GM18505 (cell line): Measurements from ENCODE around the gene PGAM5.
"Not testable (repeated sequence)": the region's sequence is repeated elsewhere in the genome, so short reads cannot be mapped to it uniquely, and the experiment has no call there.

ENCODE experiments used
- ATAC-seq: cut with Tn5 transposase; IDR thresholded peaks from one replicate; pipeline ENCODE4 v1.9.1; 2021; ENCODE audit not compliant: unreplicated experiment
- POLR2A ChIP-seq: IDR thresholded peaks from 4 replicates; pipeline ENCODE4 v1.6.1; 2011; ENCODE audit warnings: borderline replicate concordance; ENCODE audit not compliant: insufficient read depth, insufficient read length; ENCODE audit errors: extremely low read depth

Gene PGAM5

GRCh38 chr12:132736378-132736777, 25.7 kb downstream of the PGAM5 start:
- no peak for TF ChIP-seq POLR2A
- no peak for ATAC-seq

- ATAC-seq = no peak
- TF ChIP-seq POLR2A = no peak
Measured at GRCh38 chr12:132736913-132737312, 26.3 kb downstream of the PGAM5 start.

GRCh38 chr12:132739600-132740312, 29.1 kb downstream of the PGAM5 start:
- no peak for ATAC-seq
- TF ChIP-seq POLR2A = no peak

GRCh38 chr12:132740313-132740646, 29.6 kb downstream of the PGAM5 start:
- no peak for ATAC-seq
- TF ChIP-seq POLR2A = no peak

GRCh38 chr12:132740652-132741051, 30.0 kb downstream of the PGAM5 start:
- no peak for TF ChIP-seq POLR2A
- ATAC-seq = no peak

- ATAC-seq = no peak
- TF ChIP-seq POLR2A = no peak
Measured at GRCh38 chr12:132741620-132742019, 31.0 kb downstream of the PGAM5 start.

- no peak for TF ChIP-seq POLR2A
- ATAC-seq = no peak
Measured at GRCh38 chr12:132743831-132744230, 33.2 kb downstream of the PGAM5 start.

GRCh38 chr12:132746613-132747012, 36.0 kb downstream of the PGAM5 start:
- ATAC-seq = no peak
- no peak for TF ChIP-seq POLR2A

GRCh38 chr12:132747395-132747794, 36.8 kb downstream of the PGAM5 start:
- no peak for TF ChIP-seq POLR2A
- no peak for ATAC-seq

- no peak for ATAC-seq
- TF ChIP-seq POLR2A = no peak
Measured at GRCh38 chr12:132747896-132748295, 37.3 kb downstream of the PGAM5 start.

- no peak for ATAC-seq
- no peak for TF ChIP-seq POLR2A
Measured at GRCh38 chr12:132748319-132748718, 37.7 kb downstream of the PGAM5 start.

GRCh38 chr12:132753670-132754069, 43.0 kb downstream of the PGAM5 start:
- not testable (repeated sequence) for ATAC-seq

GRCh38 chr12:132754160-132754932, 43.7 kb downstream of the PGAM5 start:
- TF ChIP-seq POLR2A = no peak
- ATAC-seq = no peak

GRCh38 chr12:132758825-132759224, 48.2 kb downstream of the PGAM5 start:
- not testable (repeated sequence) for ATAC-seq
